MM.1S (cell line): ENCODE data around the gene EFHC2.

ENCODE experiments used
- CTCF ChIP-seq: fragments of 300-600 bp; sonication (generic); IDR thresholded peaks from 2 replicates; pipeline ENCODE4 v1.5.1; 2016; ENCODE audit warnings: antibody characterized with exemption, low read length, mixed read lengths
- EZH2 ChIP-seq: fragments of 300-600 bp; sonication (generic); optimal IDR thresholded peaks from 2 replicates; pipeline ENCODE3; 2017; ENCODE audit warnings: low read depth, mild to moderate bottlenecking, antibody characterized with exemption, low read length, mixed read lengths

DNA sequence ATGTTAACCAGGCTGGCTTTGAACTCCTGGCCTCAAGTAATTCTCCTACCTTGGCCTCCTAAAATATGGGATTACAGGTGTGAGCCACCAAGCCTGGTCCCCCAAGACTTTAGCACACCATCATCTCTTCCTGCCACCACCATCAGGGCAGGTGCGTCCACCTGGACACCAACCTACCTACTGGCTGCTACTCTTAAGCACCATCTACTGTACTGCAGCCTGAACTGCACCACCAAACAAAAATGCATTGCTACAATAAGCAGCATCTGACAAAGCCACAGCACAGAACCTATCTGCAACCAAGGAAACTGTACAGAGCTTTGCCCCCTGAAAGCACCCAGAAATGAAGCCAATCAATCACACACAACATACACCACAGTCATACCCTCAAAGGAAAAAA, 139.7 kb downstream of the EFHC2 start:
- no peak for TF ChIP-seq CTCF
- no peak for TF ChIP-seq EZH2
